Neural cell (in vitro differentiated cells): ENCODE data around the gene COX6B2. TPM values are rescaled to one million over a fixed set of nuclear protein-coding genes. Genes with fewer than 3 reads are reported as not detected.

ENCODE experiments used
- H2AFZ ChIP-seq: fragments of 200-600, 300-800 bp; sonication (generic), shearing (Covaris generic); 2 replicates; pipeline ENCODE4 v1.6.0; 2014; ENCODE audit warnings: low read depth, mild to moderate bottlenecking, antibody characterized with exemption, low read length, moderate library complexity
- H3F3A ChIP-seq: fragments of 200-600 bp; shearing (Covaris generic); 2 replicates; pipeline ENCODE4 v1.6.1; 2016; ENCODE audit warnings: mild to moderate bottlenecking, moderate library complexity, mixed read lengths, antibody characterized with exemption, low read length; ENCODE audit not compliant: insufficient read depth, poor library complexity, severe bottlenecking
- H3K27ac ChIP-seq: fragments of 200-600, 300-800 bp; sonication (generic), shearing (Covaris generic); 2 replicates; pipeline ENCODE4 v1.5.1; 2014; ENCODE audit warnings: mild to moderate bottlenecking, low read length, moderate library complexity
- H3K27me3 ChIP-seq: fragments of 300-800, 200-600 bp; sonication (generic), shearing (Covaris generic); 2 replicates; pipeline ENCODE4 v1.6.0; 2014; ENCODE audit warnings: mild to moderate bottlenecking, low read depth, low read length, moderate library complexity; ENCODE audit not compliant: insufficient read depth
- H3K36me3 ChIP-seq: fragments of 300-800, 200-600 bp; sonication (generic), shearing (Covaris generic); 2 replicates; pipeline ENCODE4 v1.5.1; 2014; ENCODE audit warnings: mild to moderate bottlenecking, antibody characterized with exemption, low read length, moderate library complexity; ENCODE audit not compliant: insufficient read depth
- H3K4me2 ChIP-seq: fragments of 300-800, 200-600 bp; sonication (generic), shearing (Covaris generic); 2 replicates; pipeline ENCODE4 v1.6.0; 2014; ENCODE audit warnings: mild to moderate bottlenecking, low read length
- H3K4me3 ChIP-seq: fragments of 300-800, 200-600 bp; sonication (generic), shearing (Covaris generic); 2 replicates; pipeline ENCODE4 v1.5.1; 2014; ENCODE audit warnings: mild to moderate bottlenecking, low read length, moderate library complexity
- H3K79me2 ChIP-seq: fragments of 200-600 bp; shearing (Covaris generic); replicated peaks from 2 replicates; pipeline ENCODE4 v1.6.0; 2014; ENCODE audit warnings: mild to moderate bottlenecking, low read length, moderate library complexity; ENCODE audit not compliant: insufficient read depth
- H3K9ac ChIP-seq: fragments of 300-800, 200-600 bp; sonication (generic), shearing (Covaris generic); 2 replicates; pipeline ENCODE4 v1.6.1; 2016; ENCODE audit warnings: mild to moderate bottlenecking, low read length, mixed read lengths
- H3K9me2 ChIP-seq: fragments of 200-600 bp; shearing (Covaris generic); 2 replicates; pipeline ENCODE4 v1.6.1; 2016; ENCODE audit warnings: mild to moderate bottlenecking, low read length, mixed read lengths; ENCODE audit not compliant: insufficient read depth
- H3K9me3 ChIP-seq: fragments of 200-600, 300-800 bp; sonication (generic), shearing (Covaris generic); 2 replicates; pipeline ENCODE4 v1.6.1; 2016; ENCODE audit warnings: mild to moderate bottlenecking, mixed run types, low read length, moderate library complexity, mixed read lengths
- H4K20me1 ChIP-seq: fragments of 200-600 bp; shearing (Covaris generic); 2 replicates; pipeline ENCODE4 v1.6.1; 2016; ENCODE audit warnings: mild to moderate bottlenecking, mixed run types; ENCODE audit not compliant: insufficient read depth
- EP300 ChIP-seq: fragments of 450-650 bp; conservative IDR thresholded peaks from 2 replicates; pipeline ENCODE4 v1.6.1; 2014; ENCODE audit warnings: antibody characterized with exemption, mild to moderate bottlenecking, moderate library complexity; ENCODE audit not compliant: poor library complexity, severe bottlenecking
- EZH2 ChIP-seq: fragments of 200-600, 300-800 bp; shearing (Covaris generic), sonication (generic); IDR thresholded peaks from 2 replicates; pipeline ENCODE4 v1.6.1; 2014; ENCODE audit warnings: antibody characterized with exemption, low read length, borderline replicate concordance, mild to moderate bottlenecking; ENCODE audit not compliant: insufficient read depth, poor library complexity, severe bottlenecking
- MXI1 ChIP-seq: fragments of 450-650 bp; conservative IDR thresholded peaks from 2 replicates; pipeline ENCODE4 v1.6.1; 2014; ENCODE audit warnings: antibody characterized with exemption, mild to moderate bottlenecking; ENCODE audit not compliant: poor library complexity, severe bottlenecking
- POLR2AphosphoS5 ChIP-seq: IDR thresholded peaks from 2 replicates; pipeline ENCODE4 v1.6.1; 2012
- RAD21 ChIP-seq: fragments of 450-650 bp; conservative IDR thresholded peaks from 2 replicates; pipeline ENCODE4 v1.6.1; 2014; ENCODE audit warnings: antibody characterized with exemption, mild to moderate bottlenecking, moderate library complexity
- SMC3 ChIP-seq: fragments of 450-650 bp; conservative IDR thresholded peaks from 2 replicates; pipeline ENCODE4 v1.6.1; 2014; ENCODE audit warnings: antibody characterized with exemption, mild to moderate bottlenecking, moderate library complexity; ENCODE audit not compliant: poor library complexity
- TAF1 ChIP-seq: IDR thresholded peaks from 2 replicates; pipeline ENCODE4 v1.6.1; 2012; ENCODE audit warnings: low read depth
- polyA plus RNA-seq: library from polyadenylated mRNA; depleted of rRNA; stranded (reverse); fragments of >200 nt; gene quantifications from 2 replicates; pipeline ENCODE4 v1.2.3, GENCODE V29; 2014
- TF ChIP-seq, protein P1 (sequence below): IDR thresholded peaks from 2 replicates; pipeline ENCODE4 v1.6.1; 2012; ENCODE audit warnings: borderline replicate concordance
- TF ChIP-seq, protein P2 (sequence below): fragments of 450-650 bp; IDR thresholded peaks from 2 replicates; pipeline ENCODE4 v1.5.1; 2014; ENCODE audit warnings: antibody characterized with exemption, mild to moderate bottlenecking, moderate library complexity; ENCODE audit not compliant: poor library complexity, severe bottlenecking

COX6B2 gene
- polyA plus RNA-seq, 1 donor from 2014 or later = 0.17 TPM

DNA sequence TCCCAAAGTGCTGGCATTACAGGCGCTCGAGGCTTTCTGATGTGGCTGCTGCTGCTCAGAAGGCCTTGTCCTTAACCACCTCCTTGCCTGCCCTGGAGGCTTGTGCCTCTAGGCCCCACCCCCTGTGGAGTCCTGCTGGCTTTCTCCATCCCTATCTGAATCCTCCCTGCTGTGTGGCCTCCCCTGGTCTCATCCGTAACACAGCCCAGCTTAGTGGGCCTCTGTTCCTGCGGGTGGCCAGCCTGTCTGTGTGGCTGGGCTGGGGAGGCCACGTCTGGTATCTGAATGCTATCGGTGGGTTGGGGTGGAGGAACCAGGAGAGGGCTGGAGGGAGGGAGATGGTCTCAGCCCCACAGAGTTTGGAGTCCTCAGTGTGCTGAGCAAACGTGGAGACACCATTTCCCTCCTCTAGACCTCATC is 36.0 kb upstream of the COX6B2 start:
- Histone ChIP-seq H3K9me3 (no peaks in the 10 kb centered on the region), H3K9me2 (no peaks in the 10 kb centered on the region), H3F3A (peaks cover 5% of the 10 kb centered on the region), H2AFZ (no peak overlapping the region), H3K27ac (no peak overlapping the region), H3K4me3 (no peak overlapping the region), H3K27me3 (no peaks in the 10 kb centered on the region), H3K9ac (no peak overlapping the region), H3K36me3 (no peaks in the 10 kb centered on the region), H3K79me2 (peaks cover 22% of the 10 kb centered on the region), H4K20me1 (peaks cover 21% of the 10 kb centered on the region), H3K4me2 (no peak overlapping the region)
- TF ChIP-seq POLR2AphosphoS5 = no peak
- no peak for TF ChIP-seq SMC3
- TF ChIP-seq, protein P1, sequence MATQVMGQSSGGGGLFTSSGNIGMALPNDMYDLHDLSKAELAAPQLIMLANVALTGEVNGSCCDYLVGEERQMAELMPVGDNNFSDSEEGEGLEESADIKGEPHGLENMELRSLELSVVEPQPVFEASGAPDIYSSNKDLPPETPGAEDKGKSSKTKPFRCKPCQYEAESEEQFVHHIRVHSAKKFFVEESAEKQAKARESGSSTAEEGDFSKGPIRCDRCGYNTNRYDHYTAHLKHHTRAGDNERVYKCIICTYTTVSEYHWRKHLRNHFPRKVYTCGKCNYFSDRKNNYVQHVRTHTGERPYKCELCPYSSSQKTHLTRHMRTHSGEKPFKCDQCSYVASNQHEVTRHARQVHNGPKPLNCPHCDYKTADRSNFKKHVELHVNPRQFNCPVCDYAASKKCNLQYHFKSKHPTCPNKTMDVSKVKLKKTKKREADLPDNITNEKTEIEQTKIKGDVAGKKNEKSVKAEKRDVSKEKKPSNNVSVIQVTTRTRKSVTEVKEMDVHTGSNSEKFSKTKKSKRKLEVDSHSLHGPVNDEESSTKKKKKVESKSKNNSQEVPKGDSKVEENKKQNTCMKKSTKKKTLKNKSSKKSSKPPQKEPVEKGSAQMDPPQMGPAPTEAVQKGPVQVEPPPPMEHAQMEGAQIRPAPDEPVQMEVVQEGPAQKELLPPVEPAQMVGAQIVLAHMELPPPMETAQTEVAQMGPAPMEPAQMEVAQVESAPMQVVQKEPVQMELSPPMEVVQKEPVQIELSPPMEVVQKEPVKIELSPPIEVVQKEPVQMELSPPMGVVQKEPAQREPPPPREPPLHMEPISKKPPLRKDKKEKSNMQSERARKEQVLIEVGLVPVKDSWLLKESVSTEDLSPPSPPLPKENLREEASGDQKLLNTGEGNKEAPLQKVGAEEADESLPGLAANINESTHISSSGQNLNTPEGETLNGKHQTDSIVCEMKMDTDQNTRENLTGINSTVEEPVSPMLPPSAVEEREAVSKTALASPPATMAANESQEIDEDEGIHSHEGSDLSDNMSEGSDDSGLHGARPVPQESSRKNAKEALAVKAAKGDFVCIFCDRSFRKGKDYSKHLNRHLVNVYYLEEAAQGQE = no peak
- no peak for TF ChIP-seq EZH2
- TF ChIP-seq TAF1 = no peak
- no peak for TF ChIP-seq MXI1
- TF ChIP-seq, protein P2, sequence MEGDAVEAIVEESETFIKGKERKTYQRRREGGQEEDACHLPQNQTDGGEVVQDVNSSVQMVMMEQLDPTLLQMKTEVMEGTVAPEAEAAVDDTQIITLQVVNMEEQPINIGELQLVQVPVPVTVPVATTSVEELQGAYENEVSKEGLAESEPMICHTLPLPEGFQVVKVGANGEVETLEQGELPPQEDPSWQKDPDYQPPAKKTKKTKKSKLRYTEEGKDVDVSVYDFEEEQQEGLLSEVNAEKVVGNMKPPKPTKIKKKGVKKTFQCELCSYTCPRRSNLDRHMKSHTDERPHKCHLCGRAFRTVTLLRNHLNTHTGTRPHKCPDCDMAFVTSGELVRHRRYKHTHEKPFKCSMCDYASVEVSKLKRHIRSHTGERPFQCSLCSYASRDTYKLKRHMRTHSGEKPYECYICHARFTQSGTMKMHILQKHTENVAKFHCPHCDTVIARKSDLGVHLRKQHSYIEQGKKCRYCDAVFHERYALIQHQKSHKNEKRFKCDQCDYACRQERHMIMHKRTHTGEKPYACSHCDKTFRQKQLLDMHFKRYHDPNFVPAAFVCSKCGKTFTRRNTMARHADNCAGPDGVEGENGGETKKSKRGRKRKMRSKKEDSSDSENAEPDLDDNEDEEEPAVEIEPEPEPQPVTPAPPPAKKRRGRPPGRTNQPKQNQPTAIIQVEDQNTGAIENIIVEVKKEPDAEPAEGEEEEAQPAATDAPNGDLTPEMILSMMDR = no peak
- no peak for TF ChIP-seq EP300
- no peak for TF ChIP-seq RAD21

DNA sequence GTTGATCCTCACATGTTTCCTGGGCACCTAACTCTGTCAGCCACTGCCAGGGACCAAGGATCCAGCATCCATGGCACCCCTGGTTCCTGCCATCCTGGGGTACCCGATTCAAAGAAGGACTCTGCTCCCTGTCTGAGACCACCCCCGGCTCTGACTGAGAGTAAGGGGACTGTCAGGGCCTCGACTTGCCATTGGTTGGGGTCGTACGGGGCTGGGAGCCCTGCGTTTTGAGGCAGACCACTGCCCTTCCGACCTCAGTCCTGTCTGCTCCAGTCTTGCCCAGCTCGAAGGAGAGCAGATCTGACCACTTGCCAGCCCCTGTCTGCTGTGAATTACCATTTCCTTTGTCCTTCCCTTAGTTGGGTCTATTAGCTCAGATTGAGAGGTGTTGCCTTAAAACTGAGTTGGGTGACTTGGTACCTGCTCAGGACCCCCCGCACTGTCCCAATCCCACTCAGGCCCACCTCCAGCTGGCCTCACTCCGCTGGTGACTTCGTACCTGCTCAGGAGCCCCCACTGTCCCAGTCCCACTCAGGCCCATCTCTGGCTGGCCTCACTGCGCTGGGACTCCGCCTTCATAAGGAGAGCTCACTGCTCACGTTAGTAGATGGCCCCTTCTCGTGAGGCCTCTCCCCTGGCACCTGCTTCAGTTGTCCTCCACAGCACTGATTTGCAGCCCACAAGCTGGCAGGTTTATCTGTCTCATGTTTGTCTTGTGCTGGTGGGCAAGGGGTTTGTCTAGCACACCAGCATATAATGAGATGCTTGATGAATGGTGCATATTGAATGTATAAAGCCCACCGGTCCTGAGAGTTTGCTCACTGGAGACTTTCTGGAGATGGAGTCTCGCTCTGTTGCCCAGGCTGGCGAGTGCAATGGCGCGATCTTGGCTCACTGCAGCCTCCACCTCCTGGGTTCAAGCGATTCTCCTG is 35.1 kb upstream of the COX6B2 start:
- peaks cover 22% of the 10 kb centered on the region for H3K79me2 ChIP-seq
- no peak overlapping the region for H2AFZ ChIP-seq
- H4K20me1 ChIP-seq = peaks cover 21% of the 10 kb centered on the region
- peaks cover 5% of the 10 kb centered on the region for H3F3A ChIP-seq
- no peak overlapping the region for H3K9ac ChIP-seq
- no peaks in the 10 kb centered on the region for H3K27me3 ChIP-seq
- H3K4me3 ChIP-seq = no peak overlapping the region
- no peaks in the 10 kb centered on the region for H3K9me2 ChIP-seq
- no peaks in the 10 kb centered on the region for H3K36me3 ChIP-seq
- H3K9me3 ChIP-seq = no peaks in the 10 kb centered on the region
- H3K4me2 ChIP-seq = no peak overlapping the region
- H3K27ac ChIP-seq = no peak overlapping the region
- TF ChIP-seq TAF1 (no peak), EZH2 (no peak), EP300 (no peak), MXI1 (no peak), POLR2AphosphoS5 (no peak), RAD21 (no peak), SMC3 (no peak)
- TF ChIP-seq, protein P2 = no peak
- TF ChIP-seq, protein P1 = no peak
